Ovary (tissue), 3 donors: ENCODE measurements around the gene SAMD8.

Experiments
- POLR2A ChIP-seq: fragments of 450-650 bp; IDR thresholded peaks from one replicate; pipeline ENCODE4 v1.6.1; 2017; ENCODE audit warnings: antibody characterized with exemption, mild to moderate bottlenecking, moderate library complexity
- TF ChIP-seq, protein P1 (sequence below), 3 donors: fragments of 450-650 bp in 2 of 3; fragments of 200-600 bp in 1 of 3; IDR thresholded peaks; one replicate each; pipeline versions ENCODE4 v1.5.1 to v1.8.0; 2016 to 2022; ENCODE audit warnings: antibody characterized with exemption in 3 of 3, mild to moderate bottlenecking in 1 of 3
- donor health status: DM: no; HTN: no; CAD: no.

GRCh38 chr10:75201793-75202307 is 90.4 kb downstream of the SAMD8 start:
- no peak for TF ChIP-seq POLR2A
- TF ChIP-seq, protein P1, sequence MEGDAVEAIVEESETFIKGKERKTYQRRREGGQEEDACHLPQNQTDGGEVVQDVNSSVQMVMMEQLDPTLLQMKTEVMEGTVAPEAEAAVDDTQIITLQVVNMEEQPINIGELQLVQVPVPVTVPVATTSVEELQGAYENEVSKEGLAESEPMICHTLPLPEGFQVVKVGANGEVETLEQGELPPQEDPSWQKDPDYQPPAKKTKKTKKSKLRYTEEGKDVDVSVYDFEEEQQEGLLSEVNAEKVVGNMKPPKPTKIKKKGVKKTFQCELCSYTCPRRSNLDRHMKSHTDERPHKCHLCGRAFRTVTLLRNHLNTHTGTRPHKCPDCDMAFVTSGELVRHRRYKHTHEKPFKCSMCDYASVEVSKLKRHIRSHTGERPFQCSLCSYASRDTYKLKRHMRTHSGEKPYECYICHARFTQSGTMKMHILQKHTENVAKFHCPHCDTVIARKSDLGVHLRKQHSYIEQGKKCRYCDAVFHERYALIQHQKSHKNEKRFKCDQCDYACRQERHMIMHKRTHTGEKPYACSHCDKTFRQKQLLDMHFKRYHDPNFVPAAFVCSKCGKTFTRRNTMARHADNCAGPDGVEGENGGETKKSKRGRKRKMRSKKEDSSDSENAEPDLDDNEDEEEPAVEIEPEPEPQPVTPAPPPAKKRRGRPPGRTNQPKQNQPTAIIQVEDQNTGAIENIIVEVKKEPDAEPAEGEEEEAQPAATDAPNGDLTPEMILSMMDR (IDR thresholded peaks at IDR 0.05), result no peak
